MM.1S (cell line): ENCODE measurements around the gene SLIT3.

Experiments
- EZH2 ChIP-seq: fragments of 300-600 bp; sonication (generic); optimal IDR thresholded peaks from 2 replicates; pipeline ENCODE3; 2017; ENCODE audit warnings: low read depth, mild to moderate bottlenecking, antibody characterized with exemption, low read length, mixed read lengths
- TF ChIP-seq, protein P1 (sequence below): fragments of 300-600 bp; sonication (generic); IDR thresholded peaks from 2 replicates; pipeline ENCODE4 v1.5.1; 2016; ENCODE audit warnings: antibody characterized with exemption, low read length, mixed read lengths

DNA sequence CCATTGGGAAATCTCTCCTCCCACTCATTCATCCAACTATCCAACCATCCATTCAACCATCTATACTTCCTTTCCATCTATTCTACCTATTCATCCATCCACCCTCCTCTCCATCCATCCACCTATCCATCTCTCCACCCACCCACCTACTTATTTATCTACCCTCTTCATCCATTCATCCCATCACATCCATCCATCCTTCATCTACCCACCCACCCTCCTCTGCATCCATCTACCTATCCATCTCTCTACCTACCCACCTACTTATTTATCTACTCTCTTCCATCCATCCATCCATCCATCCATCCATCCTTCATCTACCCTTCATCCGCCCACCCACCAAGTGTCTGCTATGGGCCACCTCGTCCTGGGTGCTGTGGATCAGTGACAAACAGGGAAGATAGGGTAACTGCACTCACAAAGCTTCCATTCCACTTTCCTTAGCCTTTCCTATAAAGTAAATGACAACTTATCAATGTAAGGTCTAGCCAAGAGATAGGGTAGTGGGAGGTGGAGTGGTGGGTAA lies 625.0 kb downstream of the SLIT3 start:
- TF ChIP-seq, protein P1, sequence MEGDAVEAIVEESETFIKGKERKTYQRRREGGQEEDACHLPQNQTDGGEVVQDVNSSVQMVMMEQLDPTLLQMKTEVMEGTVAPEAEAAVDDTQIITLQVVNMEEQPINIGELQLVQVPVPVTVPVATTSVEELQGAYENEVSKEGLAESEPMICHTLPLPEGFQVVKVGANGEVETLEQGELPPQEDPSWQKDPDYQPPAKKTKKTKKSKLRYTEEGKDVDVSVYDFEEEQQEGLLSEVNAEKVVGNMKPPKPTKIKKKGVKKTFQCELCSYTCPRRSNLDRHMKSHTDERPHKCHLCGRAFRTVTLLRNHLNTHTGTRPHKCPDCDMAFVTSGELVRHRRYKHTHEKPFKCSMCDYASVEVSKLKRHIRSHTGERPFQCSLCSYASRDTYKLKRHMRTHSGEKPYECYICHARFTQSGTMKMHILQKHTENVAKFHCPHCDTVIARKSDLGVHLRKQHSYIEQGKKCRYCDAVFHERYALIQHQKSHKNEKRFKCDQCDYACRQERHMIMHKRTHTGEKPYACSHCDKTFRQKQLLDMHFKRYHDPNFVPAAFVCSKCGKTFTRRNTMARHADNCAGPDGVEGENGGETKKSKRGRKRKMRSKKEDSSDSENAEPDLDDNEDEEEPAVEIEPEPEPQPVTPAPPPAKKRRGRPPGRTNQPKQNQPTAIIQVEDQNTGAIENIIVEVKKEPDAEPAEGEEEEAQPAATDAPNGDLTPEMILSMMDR: no peak
- no peak for TF ChIP-seq EZH2
